ENCODE results near the gene UFL1.

UFL1 gene

DNA sequence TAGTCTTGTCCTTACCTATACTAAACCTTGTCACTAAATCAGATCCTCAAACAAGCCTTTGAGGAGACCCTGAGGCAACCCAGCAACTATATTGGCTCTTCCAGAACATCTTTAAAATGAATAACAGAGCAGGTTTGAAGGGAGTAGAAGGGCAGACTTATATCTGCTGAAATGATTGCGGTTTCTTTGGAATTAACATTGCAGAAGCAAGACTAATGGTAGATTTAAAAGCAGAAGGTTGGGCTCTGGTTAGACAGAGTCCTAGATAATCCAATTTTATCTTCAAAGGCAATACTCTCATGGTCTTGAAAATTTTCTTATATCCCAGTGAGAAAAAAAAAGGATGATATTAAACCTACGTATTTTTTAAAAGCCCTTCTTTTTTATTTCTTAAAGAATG, 60.4 kb downstream of the UFL1 start:
- no peak overlapping the region for H3K27ac ChIP-seq (ENCODE audit: low read length)
- H3K4me3 ChIP-seq (ENCODE audit: low read length) = no peak overlapping the region
- no peak overlapping the region for H3K9ac ChIP-seq (ENCODE audit: low read length)
- H2AFZ ChIP-seq (ENCODE audit: low read depth, low read length) = no peak overlapping the region
- H3K36me3 ChIP-seq (replicated peaks; ENCODE audit: low read depth, low read length) = no peaks in the 10 kb centered on the region
- no peak overlapping the region for H3K4me2 ChIP-seq (ENCODE audit: low read length)
- peaks cover 12% of the 10 kb centered on the region for H3K4me1 ChIP-seq (ENCODE audit: low read length)
- H3K9me3 ChIP-seq (ENCODE audit: insufficient read depth, low read length) = no peaks in the 10 kb centered on the region
- H4K20me1 ChIP-seq (ENCODE audit: insufficient read depth, low read length) = no peaks in the 10 kb centered on the region
- H3K27me3 ChIP-seq (ENCODE audit: low read depth, low read length) = no peaks in the 10 kb centered on the region
- TF ChIP-seq EZH2phosphoT487 (IDR thresholded peaks at IDR 0.05; ENCODE audit: low read depth) = no peak
- TF ChIP-seq, protein P1, sequence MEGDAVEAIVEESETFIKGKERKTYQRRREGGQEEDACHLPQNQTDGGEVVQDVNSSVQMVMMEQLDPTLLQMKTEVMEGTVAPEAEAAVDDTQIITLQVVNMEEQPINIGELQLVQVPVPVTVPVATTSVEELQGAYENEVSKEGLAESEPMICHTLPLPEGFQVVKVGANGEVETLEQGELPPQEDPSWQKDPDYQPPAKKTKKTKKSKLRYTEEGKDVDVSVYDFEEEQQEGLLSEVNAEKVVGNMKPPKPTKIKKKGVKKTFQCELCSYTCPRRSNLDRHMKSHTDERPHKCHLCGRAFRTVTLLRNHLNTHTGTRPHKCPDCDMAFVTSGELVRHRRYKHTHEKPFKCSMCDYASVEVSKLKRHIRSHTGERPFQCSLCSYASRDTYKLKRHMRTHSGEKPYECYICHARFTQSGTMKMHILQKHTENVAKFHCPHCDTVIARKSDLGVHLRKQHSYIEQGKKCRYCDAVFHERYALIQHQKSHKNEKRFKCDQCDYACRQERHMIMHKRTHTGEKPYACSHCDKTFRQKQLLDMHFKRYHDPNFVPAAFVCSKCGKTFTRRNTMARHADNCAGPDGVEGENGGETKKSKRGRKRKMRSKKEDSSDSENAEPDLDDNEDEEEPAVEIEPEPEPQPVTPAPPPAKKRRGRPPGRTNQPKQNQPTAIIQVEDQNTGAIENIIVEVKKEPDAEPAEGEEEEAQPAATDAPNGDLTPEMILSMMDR (IDR thresholded peaks at IDR 0.05; ENCODE audit: low read depth, low read length) = no peak
- no peaks in the 10 kb centered on the region for H3K79me2 ChIP-seq (ENCODE audit: low read length)

DNA sequence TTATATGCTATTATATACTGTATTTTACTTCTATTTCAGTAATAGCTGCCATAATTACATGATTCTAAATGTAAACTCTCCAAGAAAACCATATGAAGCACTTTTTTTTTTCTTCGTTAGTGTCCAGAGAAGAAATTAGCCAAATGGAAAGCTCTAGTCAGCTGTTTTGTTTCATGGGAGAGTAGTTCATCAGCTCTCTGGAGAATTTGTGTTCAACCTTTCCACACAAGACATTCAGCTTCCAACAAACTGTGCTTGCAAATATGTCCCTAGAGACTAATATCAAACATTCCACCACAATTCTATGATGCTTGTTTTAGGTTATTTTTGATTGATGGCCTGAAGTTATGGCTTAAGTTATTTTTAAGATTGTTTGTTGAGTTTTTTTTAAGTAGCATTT, 60.8 kb downstream of the UFL1 start:
- Histone ChIP-seq H4K20me1 (ENCODE audit: insufficient read depth, low read length) (no peaks in the 10 kb centered on the region), H2AFZ (ENCODE audit: low read depth, low read length) (no peak overlapping the region), H3K4me2 (ENCODE audit: low read length) (no peak overlapping the region), H3K79me2 (ENCODE audit: low read length) (no peaks in the 10 kb centered on the region), H3K9ac (ENCODE audit: low read length) (no peak overlapping the region), H3K27ac (ENCODE audit: low read length) (no peak overlapping the region), H3K4me3 (ENCODE audit: low read length) (no peak overlapping the region), H3K9me3 (ENCODE audit: insufficient read depth, low read length) (no peaks in the 10 kb centered on the region), H3K36me3 (replicated peaks; ENCODE audit: low read depth, low read length) (no peaks in the 10 kb centered on the region), H3K4me1 (ENCODE audit: low read length) (peaks cover 11% of the 10 kb centered on the region), H3K27me3 (ENCODE audit: low read depth, low read length) (no peaks in the 10 kb centered on the region)
- TF ChIP-seq, protein P1 (IDR thresholded peaks at IDR 0.05; ENCODE audit: low read depth, low read length) = no peak
- TF ChIP-seq EZH2phosphoT487 (IDR thresholded peaks at IDR 0.05; ENCODE audit: low read depth) = no peak

DNA sequence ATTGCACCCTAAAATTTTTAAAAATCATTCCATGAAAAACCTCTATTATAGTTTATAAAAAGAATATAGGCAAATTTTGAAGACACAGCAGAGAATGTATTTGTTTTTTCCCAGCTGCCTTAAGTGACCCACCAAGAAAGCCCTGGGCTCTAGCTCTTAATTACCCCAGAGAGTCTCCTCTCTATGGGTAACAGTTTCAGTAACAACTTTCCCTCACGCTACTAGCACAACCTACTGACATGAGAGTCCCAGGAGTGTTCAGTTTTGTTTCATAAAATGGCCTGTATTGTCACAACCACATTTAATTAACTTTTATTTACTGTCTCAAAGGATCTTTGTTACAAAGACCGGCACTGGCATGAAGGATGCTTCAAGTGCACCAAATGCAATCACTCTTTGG, 82.8 kb downstream of the UFL1 start:
- H3K4me2 ChIP-seq (ENCODE audit: low read length) = no peak overlapping the region
- no peak overlapping the region for H3K27ac ChIP-seq (ENCODE audit: low read length)
- no peaks in the 10 kb centered on the region for H3K79me2 ChIP-seq (ENCODE audit: low read length)
- no peak for TF ChIP-seq EZH2phosphoT487 (IDR thresholded peaks at IDR 0.05; ENCODE audit: low read depth)
- TF ChIP-seq, protein P1 (IDR thresholded peaks at IDR 0.05; ENCODE audit: low read depth, low read length) = no peak
- no peak overlapping the region for H2AFZ ChIP-seq (ENCODE audit: low read depth, low read length)
- no peaks in the 10 kb centered on the region for H3K27me3 ChIP-seq (ENCODE audit: low read depth, low read length)
- H3K4me3 ChIP-seq (ENCODE audit: low read length) = no peak overlapping the region
- peaks cover 8% of the 10 kb centered on the region for H3K4me1 ChIP-seq (ENCODE audit: low read length)
- no peaks in the 10 kb centered on the region for H3K36me3 ChIP-seq (replicated peaks; ENCODE audit: low read depth, low read length)
- no peaks in the 10 kb centered on the region for H3K9me3 ChIP-seq (ENCODE audit: insufficient read depth, low read length)
- no peak overlapping the region for H3K9ac ChIP-seq (ENCODE audit: low read length)
- H4K20me1 ChIP-seq (ENCODE audit: insufficient read depth, low read length) = no peaks in the 10 kb centered on the region

All from OCI-LY3 (cell line).